ENCODE measurements around the gene CYP26B1. TPM values are rescaled to one million over a fixed set of nuclear protein-coding genes. Genes with fewer than 3 reads are reported as not detected.

Gene CYP26B1
- total and polyA plus RNA-seq, 4 donors = 1.1 to 4.7 (median 2.4) TPM

DNA sequence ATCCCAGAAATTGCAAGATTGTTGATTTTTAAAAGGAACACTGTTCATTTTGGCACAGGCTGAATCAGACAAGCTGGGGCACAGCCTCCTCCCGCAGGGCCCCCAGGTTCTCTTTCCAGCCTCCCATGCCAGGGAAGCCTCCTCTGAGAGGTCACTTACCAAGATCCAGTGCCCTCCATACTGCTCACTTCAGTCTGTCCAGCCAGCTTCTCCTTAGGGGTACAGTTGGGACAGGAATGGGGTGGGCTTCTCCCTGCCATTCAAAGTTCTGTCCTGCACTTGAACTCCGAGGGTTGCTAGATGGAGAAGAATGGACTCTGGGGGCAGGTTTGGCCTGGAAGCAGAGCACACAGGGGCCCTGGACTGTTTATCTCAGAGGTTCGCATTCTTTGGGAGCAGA lies 7.5 kb upstream of the CYP26B1 start:
- Histone ChIP-seq H3K36me3 (ENCODE audit: control insufficient read depth in 4 of 4, insufficient read depth in 4 of 4, low read length in 4 of 4) (no peaks in the 10 kb centered on the region), H3K9me3 (ENCODE audit: control insufficient read depth in 4 of 4, insufficient read depth in 3 of 4, low read length in 3 of 4) (no peaks in the 10 kb centered on the region), H3K4me1 (ENCODE audit: control insufficient read depth in 5 of 5, insufficient read depth in 5 of 5, low read length in 5 of 5) (peaks cover 0 to 14% (median 1%) of the 10 kb centered on the region in 5 donors), H3K27ac (ENCODE audit: low read depth in 1 of 2, low read length in 1 of 2) (no peak overlapping the region), H3K4me3 (no peak overlapping the region), H3K27me3 (ENCODE audit: control insufficient read depth in 3 of 3, insufficient read depth in 3 of 3, low read length in 2 of 3) (peaks cover 0 to 5% (median 0%) of the 10 kb centered on the region in 3 donors), H3K9ac (ENCODE audit: insufficient read depth in 1 of 2, low read length in 2 of 2) (no peak overlapping the region)
- TF ChIP-seq, protein P1, sequence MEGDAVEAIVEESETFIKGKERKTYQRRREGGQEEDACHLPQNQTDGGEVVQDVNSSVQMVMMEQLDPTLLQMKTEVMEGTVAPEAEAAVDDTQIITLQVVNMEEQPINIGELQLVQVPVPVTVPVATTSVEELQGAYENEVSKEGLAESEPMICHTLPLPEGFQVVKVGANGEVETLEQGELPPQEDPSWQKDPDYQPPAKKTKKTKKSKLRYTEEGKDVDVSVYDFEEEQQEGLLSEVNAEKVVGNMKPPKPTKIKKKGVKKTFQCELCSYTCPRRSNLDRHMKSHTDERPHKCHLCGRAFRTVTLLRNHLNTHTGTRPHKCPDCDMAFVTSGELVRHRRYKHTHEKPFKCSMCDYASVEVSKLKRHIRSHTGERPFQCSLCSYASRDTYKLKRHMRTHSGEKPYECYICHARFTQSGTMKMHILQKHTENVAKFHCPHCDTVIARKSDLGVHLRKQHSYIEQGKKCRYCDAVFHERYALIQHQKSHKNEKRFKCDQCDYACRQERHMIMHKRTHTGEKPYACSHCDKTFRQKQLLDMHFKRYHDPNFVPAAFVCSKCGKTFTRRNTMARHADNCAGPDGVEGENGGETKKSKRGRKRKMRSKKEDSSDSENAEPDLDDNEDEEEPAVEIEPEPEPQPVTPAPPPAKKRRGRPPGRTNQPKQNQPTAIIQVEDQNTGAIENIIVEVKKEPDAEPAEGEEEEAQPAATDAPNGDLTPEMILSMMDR (IDR thresholded peaks at IDR 0.05; ENCODE audit: control extremely low read depth, extremely low read depth) = no peak
- DNase-seq (no peak), ATAC-seq (ENCODE audit: insufficient read depth, low FRiP score) (no peak)
- WGBS, 2 donors = 92 to 95% methylated on average over 3 of the region's 3 CpGs

DNA sequence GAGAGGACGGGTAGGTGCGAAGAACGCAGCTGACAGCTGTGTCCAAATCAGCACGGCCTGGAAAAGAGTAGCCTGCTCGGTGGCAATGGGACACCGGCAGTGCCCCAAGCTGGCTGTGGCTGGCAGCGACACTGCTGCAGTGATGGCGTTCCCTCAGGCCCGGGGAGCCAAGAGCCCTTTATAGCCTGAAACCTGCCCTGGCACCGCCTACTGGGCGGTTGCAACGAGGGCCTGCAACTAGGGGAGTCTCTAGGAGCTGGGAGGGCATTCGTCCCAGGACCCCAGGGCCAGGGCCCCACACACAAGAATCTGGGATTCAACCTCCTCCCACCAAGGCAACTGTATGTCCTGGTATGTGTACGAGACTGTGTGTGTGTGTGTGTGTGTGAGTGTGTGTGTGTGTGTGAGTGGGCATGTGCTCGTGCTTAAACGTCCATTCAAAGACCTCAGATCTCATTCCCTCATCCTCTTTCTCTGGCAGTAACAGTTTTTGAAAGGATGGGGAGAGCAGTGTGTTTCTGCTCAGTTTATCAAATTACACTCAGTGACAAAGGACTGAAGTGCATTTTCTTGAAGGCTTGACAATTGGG lies 6.8 kb upstream of the CYP26B1 start:
- WGBS, 2 donors = 84 to 88% methylated on average over 16 of the region's 16 CpGs
- DNase-seq (peak in 2 of 3 donors; percentile 34 to 51), ATAC-seq (ENCODE audit: insufficient read depth, low FRiP score) (no peak)
- TF ChIP-seq, protein P1 (IDR thresholded peaks at IDR 0.05; ENCODE audit: control extremely low read depth, extremely low read depth) = no peak
- Histone ChIP-seq H3K27ac (ENCODE audit: low read depth in 1 of 2, low read length in 1 of 2) (no peak overlapping the region), H3K4me3 (no peak overlapping the region), H3K27me3 (ENCODE audit: control insufficient read depth in 3 of 3, insufficient read depth in 3 of 3, low read length in 2 of 3) (peaks cover 0 to 6% (median 5%) of the 10 kb centered on the region in 3 donors), H3K9me3 (ENCODE audit: control insufficient read depth in 4 of 4, insufficient read depth in 3 of 4, low read length in 3 of 4) (no peaks in the 10 kb centered on the region), H3K36me3 (ENCODE audit: control insufficient read depth in 4 of 4, insufficient read depth in 4 of 4, low read length in 4 of 4) (no peaks in the 10 kb centered on the region), H3K9ac (ENCODE audit: insufficient read depth in 1 of 2, low read length in 2 of 2) (no peak overlapping the region), H3K4me1 (ENCODE audit: control insufficient read depth in 5 of 5, insufficient read depth in 5 of 5, low read length in 5 of 5) (peaks cover 0 to 21% (median 7%) of the 10 kb centered on the region in 5 donors)

GRCh38 chr2:72153924-72154323 lies 6.3 kb upstream of the CYP26B1 start:
- Histone ChIP-seq H3K4me1 (ENCODE audit: control insufficient read depth in 5 of 5, insufficient read depth in 5 of 5, low read length in 5 of 5) (peaks cover 0 to 26% (median 12%) of the 10 kb centered on the region in 5 donors), H3K9ac (ENCODE audit: insufficient read depth in 1 of 2, low read length in 2 of 2) (no peak overlapping the region), H3K9me3 (ENCODE audit: control insufficient read depth in 4 of 4, insufficient read depth in 3 of 4, low read length in 3 of 4) (no peaks in the 10 kb centered on the region), H3K4me3 (no peak overlapping the region), H3K27ac (ENCODE audit: low read depth in 1 of 2, low read length in 1 of 2) (no peak overlapping the region), H3K27me3 (ENCODE audit: control insufficient read depth in 3 of 3, insufficient read depth in 3 of 3, low read length in 2 of 3) (peaks cover 0 to 11% (median 9%) of the 10 kb centered on the region in 3 donors), H3K36me3 (ENCODE audit: control insufficient read depth in 4 of 4, insufficient read depth in 4 of 4, low read length in 4 of 4) (no peaks in the 10 kb centered on the region)
- TF ChIP-seq, protein P1 (IDR thresholded peaks at IDR 0.05; ENCODE audit: control extremely low read depth, extremely low read depth) = no peak
- ATAC-seq (ENCODE audit: insufficient read depth, low FRiP score) (no peak), DNase-seq (no peak)
- WGBS, 2 donors = 90 to 94% methylated on average over 5 of the region's 5 CpGs
